Measurements from ENCODE around the gene CETN2.
"Not testable (repeated sequence)": the region's sequence is repeated elsewhere in the genome, so short reads cannot be mapped to it uniquely, and the experiment has no call there.

CETN2 gene

GRCh38 chrX:152830312-152831305 lies at the start of gene CETN2, which contains the start of gene NSDHL:
CETN2 (minus strand) TSS chrX:152830757; CDS start chrX:152830710, 47 bp downstream.
NSDHL (plus strand) TSS chrX:152831063; CDS start chrX:152846325, 15,262 bp downstream.
- peak; percentile 89 to 90 for DNase-seq (ENCODE audit: low read depth in 2 of 2)

GRCh38 chrX:152878976-152879755 lies 48.6 kb upstream of the CETN2 start:
- no peak for DNase-seq (ENCODE audit: low read depth in 2 of 2)

- no peak for DNase-seq (ENCODE audit: low read depth in 2 of 2)
Measured at GRCh38 chrX:152876931-152877840, 46.6 kb upstream of the CETN2 start.

- DNase-seq (ENCODE audit: low read depth in 2 of 2) = no peak
Measured at GRCh38 chrX:152873361-152873760, 42.8 kb upstream of the CETN2 start.

- DNase-seq (ENCODE audit: low read depth in 2 of 2) = no peak
Measured at GRCh38 chrX:152872522-152872921, 42.0 kb upstream of the CETN2 start.

- DNase-seq (ENCODE audit: low read depth in 2 of 2) = no peak
Measured at GRCh38 chrX:152871260-152871659, 40.7 kb upstream of the CETN2 start.

GRCh38 chrX:152869972-152870371 lies 39.4 kb upstream of the CETN2 start:
- no peak for DNase-seq (ENCODE audit: low read depth in 2 of 2)

GRCh38 chrX:152866386-152866785 lies 35.8 kb upstream of the CETN2 start:
- DNase-seq (ENCODE audit: low read depth in 2 of 2) = no peak

- DNase-seq (ENCODE audit: low read depth in 2 of 2) = no peak
Measured at GRCh38 chrX:152865232-152865920, 34.8 kb upstream of the CETN2 start.

GRCh38 chrX:152861826-152862225 lies 31.3 kb upstream of the CETN2 start:
- no peak for DNase-seq (ENCODE audit: low read depth in 2 of 2)

GRCh38 chrX:152861116-152861515 lies 30.6 kb upstream of the CETN2 start:
- DNase-seq (ENCODE audit: low read depth in 2 of 2) = no peak

GRCh38 chrX:152853986-152854385 lies 23.4 kb upstream of the CETN2 start:
- DNase-seq (ENCODE audit: low read depth in 2 of 2) = no peak

- no peak for DNase-seq (ENCODE audit: low read depth in 2 of 2)
Measured at GRCh38 chrX:152850465-152850864, 19.9 kb upstream of the CETN2 start.

GRCh38 chrX:152847281-152847680 lies 16.7 kb upstream of the CETN2 start:
- no peak for DNase-seq (ENCODE audit: low read depth in 2 of 2)

- DNase-seq (ENCODE audit: low read depth in 2 of 2) = no peak
Measured at GRCh38 chrX:152845618-152846240, 15.2 kb upstream of the CETN2 start.

- no peak for DNase-seq (ENCODE audit: low read depth in 2 of 2)
Measured at GRCh38 chrX:152844256-152844655, 13.7 kb upstream of the CETN2 start.

- no peak for DNase-seq (ENCODE audit: low read depth in 2 of 2)
Measured at GRCh38 chrX:152843852-152844251, 13.3 kb upstream of the CETN2 start.

- no peak for DNase-seq (ENCODE audit: low read depth in 2 of 2)
Measured at GRCh38 chrX:152842772-152843338, 12.3 kb upstream of the CETN2 start.

- DNase-seq (ENCODE audit: low read depth in 2 of 2) = not testable (repeated sequence)
Measured at GRCh38 chrX:152835470-152835869, 4.9 kb upstream of the CETN2 start.

GRCh38 chrX:152833378-152833777 lies 2.8 kb upstream of the CETN2 start:
- no peak for DNase-seq (ENCODE audit: low read depth in 2 of 2)
